PC-3 (cell line): ENCODE data around the gene ATF7.

Source experiments
- CTCF ChIP-seq: fragments of 300-600 bp; sonication (generic); conservative IDR thresholded peaks from 2 replicates; pipeline ENCODE4 v1.5.1; 2017; ENCODE audit warnings: antibody characterized with exemption, low read depth, mild to moderate bottlenecking, low read length
- EZH2 ChIP-seq: fragments of 300-600 bp; sonication (generic); IDR thresholded peaks from one replicate; pipeline ENCODE4 v1.6.1; 2017; ENCODE audit warnings: antibody characterized with exemption, mild to moderate bottlenecking, low read length; ENCODE audit not compliant: unreplicated experiment
- EZH2phosphoT487 ChIP-seq: fragments of 300-600 bp; sonication (generic); IDR thresholded peaks from 2 replicates; pipeline ENCODE4 v1.6.1; 2018; ENCODE audit warnings: mild to moderate bottlenecking, antibody characterized with exemption, low read length, borderline replicate concordance

GRCh38 chr12:53474077-53474476, 152.1 kb downstream of the ATF7 start:
- no peak for TF ChIP-seq CTCF
- no peak for TF ChIP-seq EZH2
- TF ChIP-seq EZH2phosphoT487, result no peak
